HG02970 (cell line): ENCODE results near the gene FRMPD1.
"Not testable (repeated sequence)": the region's sequence is repeated elsewhere in the genome, so short reads cannot be mapped to it uniquely, and the experiment has no call there.

Experiments
- ATAC-seq: cut with Tn5 transposase; IDR thresholded peaks from one replicate; pipeline ENCODE4 v1.9.1; 2021; ENCODE audit warnings: mild to moderate bottlenecking, moderate library complexity, moderate number of reproducible peaks; ENCODE audit not compliant: unreplicated experiment, low FRiP score

The FRMPD1 gene

DNA sequence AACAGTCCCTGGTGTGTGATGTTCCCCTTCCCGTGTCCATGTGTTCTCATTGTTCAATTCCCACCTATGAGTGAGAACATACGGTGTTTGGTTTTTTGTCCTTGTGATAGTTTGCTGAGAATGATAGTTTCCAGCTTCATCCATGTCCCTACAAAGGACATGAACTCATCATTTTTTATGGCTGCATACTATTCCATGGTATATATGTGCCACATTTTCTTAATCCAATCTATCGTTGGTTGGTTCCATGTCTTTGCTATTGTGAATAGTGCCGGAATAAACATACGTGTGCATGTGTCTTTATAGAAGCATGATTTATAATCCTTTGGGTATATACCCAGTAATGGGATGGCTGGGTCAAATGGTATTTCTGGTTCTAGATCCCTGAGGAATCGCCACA is 114.5 kb downstream of the FRMPD1 start:
- ATAC-seq: not testable (repeated sequence)

DNA sequence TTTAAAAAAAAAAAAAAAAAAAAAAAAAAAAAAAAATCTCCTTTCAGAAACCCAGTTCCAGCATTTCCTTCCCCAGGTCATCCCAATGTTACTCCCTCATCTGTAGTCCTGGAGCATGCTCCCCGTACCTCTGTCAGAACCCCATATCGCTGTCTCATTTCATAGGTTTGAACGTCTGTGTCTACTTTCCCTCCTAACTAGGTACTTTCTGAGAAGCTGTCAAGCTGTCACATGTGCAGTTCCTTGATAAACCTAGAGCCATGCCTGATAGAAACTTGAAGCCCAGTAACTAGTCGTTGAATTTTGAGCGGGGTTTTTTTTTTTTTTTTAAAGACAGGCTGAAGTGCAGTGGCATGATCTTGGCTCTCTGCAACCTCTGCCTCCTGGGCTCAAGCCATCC is 118.6 kb downstream of the FRMPD1 start:
- no peak for ATAC-seq

DNA sequence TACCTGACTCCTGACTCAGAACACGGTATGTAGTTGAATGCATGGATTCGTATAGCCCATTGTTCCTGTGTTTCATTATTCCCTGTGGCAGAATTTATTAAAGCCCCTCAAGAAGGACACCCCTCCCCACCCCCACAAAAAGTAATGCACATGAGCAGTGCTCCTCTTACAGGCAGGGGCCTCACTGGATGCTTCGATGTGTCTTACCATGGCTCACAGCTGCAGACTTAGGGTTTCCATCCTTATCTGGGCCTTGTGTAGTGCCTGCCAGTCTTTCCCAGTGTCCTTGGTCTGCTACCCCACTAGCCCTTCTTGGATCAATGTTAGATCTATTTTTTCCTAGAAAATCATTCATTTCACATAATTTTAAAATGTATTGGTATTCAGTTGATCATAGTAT is 119.2 kb downstream of the FRMPD1 start:
- no peak for ATAC-seq

DNA sequence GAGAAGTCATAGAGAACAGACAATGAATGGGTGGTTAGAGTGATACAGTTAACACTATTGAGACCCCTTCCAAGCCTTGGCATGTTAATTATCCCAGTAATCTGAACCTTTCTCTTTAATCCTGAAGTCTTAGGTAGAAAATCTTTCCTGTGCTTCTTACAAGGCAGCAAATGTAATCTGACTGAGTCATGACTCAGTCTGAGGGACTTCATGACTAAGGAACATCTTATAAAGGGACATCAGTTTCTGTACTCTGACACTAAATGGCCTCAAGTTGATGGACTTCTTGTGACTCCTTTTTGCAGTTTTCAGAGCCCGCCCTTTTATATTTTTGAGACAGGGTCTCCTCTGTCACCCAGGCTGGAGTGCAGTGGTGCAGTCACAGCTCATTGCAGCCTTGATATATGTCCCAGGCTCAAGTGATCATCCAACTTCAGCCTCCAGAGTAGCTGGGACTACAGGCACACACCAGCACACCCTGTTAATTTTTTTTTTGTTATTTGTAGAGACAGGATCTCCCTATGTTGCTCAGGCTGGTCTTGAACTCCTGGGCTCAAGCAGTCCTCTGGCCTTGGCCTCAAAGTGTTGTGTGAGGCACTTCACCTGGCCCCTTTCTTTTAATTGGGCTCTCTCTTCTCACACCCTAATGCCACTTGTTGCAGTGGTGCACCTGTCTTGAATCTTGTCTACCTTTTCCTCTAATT is 124.6 kb downstream of the FRMPD1 start:
- ATAC-seq: no peak

DNA sequence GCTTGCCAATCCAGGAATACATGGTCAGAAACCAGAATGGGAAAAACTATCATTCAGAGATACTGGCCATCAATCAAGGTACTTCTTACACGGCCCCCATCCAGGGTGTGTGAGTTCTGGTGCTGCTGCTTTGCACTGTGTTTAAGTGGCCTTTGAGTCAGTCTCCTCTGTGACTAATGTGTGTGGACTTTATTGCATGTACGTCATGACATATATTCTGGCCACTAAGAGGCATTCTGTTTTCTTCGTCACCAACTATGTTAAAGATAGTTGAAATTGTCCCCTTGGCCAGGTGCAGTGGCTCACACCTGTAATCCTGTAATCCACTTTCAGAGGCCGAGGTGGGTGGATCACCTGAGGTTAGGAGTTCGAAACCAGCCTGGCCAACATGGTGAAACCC is 125.6 kb downstream of the FRMPD1 start:
- no peak for ATAC-seq

DNA sequence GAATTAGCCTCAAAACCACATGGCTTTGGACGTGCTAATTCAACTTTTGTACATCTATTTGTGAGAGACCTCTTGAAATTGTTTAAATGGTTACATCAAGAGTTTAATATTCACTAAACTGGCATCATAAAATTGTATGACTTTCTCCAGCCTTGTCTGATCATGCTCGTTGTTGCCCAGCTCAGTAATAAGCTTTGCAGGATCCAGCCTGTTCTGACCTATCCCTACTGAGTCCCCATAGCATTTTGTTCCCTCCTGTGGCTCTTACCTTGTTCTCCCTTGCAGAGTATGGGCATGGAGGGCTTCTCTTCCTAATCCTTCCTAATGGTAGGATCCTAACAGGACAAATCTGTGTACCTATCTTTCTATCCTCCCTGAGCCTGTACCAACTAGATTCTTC is 127.8 kb downstream of the FRMPD1 start:
- ATAC-seq: no peak

DNA sequence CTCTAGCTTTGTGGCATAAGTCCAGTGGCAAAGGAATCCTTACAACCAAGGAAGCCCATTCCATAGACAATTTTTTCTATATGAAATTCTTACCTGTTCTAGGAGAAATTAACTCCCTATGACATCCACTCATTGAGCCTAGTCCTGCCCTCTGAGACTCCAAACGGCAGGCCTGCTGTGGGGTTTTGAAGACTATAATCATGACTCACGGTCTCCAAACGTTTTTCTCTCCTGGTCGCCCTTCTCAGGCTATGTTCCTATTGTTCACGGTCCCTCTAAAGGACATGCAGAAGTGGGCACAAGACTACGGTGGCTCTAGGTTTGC is 133.5 kb downstream of the FRMPD1 start:
- no peak for ATAC-seq

DNA sequence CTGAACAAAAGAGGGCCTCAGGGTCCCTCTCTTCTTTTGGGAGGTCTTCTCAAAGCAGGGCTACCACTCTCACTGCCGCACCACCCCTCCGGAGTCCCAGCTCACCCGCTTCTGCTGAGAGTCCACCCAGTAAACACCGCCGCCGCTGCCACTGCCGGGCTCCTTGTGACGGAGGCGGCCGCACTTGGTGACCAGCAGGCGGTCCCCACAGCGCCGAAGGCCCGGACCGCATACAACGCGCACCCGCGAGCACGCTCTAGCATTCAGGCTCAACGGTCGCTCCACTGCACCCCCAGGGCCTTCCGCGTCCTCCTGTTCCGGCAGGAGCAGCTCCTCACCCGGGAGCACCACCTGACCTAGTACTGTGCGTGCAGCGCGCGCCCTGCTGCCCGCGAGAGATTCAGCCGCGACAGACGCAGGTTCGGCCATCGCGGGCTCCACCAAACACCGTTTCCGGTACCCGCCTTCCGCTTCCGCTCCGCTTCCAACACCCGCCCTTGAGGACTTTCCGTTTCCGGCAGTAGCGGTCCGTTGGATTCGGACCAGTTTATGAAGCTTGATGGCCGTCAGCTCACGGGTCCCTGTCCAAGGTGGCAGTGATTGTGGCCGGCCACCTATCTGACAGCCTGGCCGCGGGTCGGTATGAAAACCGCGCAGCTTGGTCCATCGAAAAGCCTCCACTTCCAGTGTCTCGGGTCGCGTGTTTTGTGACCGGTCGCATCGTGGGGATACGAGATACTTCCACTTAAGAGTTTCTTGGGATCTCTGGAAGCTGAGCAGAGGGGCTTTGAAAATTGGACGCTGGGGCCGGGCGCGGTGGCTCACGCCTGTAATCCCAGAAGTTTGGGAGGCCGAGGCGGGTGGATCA is 134.1 kb downstream of the FRMPD1 start, which contains the start of gene EXOSC3:
EXOSC3 (minus strand) TSS at position 449 of the 868 bp plus-strand sequence; CDS start at position 429, 20 bp downstream.
- ATAC-seq: peak; percentile 90

DNA sequence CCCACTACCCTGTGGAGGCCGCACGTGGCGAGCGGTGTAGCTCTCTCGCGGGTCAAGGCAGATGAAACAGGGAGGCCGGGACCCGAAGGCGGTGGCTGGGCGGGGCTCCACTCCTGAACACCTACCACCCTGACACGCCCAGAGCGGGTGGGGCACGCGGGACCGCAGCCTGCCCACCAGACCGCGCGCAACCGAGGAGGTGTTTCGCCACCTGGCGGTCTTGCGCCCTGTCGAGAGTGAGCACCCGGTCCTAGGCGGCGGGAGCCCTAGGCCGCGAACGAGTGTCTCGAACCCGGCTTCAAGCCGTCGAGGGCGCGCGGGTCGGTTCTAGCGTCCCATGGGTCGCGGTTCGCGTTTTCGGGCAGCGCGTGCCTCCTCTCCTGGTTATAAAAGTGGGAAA is 136.3 kb downstream of the FRMPD1 start:
- no peak for ATAC-seq

DNA sequence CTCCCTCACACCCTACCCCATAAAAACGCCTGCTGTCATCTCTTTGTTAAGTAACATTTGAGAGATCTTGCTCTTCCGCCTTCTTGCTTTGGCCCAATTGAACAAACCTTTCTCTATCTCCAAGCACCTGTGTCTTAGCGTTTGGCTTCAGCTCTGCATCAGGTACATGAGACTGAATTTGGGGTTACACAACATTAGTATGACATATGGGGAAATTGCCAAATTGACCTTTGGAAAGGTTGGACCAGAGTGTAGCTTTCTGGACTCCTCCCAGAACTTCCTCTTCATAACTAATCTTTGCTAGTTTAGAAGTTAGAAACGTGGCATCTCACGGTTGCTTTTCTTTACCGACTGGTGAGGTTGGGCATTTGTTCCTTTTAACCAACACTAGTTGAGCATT is 137.6 kb downstream of the FRMPD1 start:
- ATAC-seq: no peak

DNA sequence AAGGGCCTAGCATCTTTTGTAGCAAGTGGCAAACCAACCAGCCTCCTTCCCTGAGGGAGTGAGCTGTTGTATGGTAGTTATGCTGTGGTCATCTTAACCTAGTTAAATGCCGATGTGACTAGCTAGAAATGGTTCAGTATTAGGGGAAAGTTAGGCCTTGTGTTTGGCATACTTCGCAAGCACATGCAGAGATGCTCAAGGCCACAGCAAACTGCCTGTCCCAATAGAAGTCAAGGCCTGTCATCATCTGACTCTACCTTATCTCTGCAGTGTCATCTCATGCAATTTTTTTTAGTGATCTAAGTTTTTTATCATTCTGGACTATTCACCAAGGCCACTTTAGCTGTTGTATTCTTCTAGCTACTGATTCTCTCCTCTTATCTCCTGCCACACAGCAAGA is 139.3 kb downstream of the FRMPD1 start:
- no peak for ATAC-seq

DNA sequence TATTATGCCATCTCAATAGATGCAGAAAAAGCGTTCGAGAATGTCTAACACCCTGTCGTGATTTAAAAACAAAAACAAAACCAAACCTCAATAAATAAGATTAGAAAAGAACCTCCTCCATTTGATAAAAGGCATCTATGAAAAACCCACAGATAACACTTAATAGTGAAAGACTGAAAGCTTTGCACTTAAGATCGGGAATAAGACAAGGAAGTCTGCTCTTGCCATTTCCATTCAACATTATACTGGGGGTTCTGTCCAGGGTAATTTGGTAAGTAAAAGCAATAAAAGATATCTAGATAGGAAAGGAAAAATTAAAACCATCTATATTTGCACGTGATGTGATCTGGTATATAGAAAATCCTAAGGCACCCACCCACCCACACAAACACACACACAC is 141.4 kb downstream of the FRMPD1 start:
- no peak for ATAC-seq

DNA sequence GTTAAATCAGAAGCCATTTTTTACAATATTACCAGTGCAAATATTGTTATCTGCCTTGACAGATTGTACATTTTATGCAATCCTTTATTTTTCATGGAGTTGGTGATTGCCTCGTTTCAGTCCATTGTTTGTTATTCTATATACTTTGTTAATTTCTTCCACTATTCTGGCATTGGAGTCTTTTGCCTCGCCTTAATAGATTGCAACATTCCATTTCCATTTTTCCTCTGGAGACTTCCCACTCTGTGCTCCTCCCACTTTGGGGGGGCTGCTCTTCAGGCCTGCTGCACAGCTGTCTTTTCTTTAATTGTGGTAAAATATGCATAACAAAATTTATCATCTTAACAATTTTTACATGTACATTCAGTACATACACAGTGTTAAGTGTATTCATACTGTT is 145.5 kb downstream of the FRMPD1 start:
- ATAC-seq: no peak
